H1 (cell line): ENCODE measurements around the gene CACNA2D1. TPM values are rescaled to one million over a fixed set of nuclear protein-coding genes. Genes with fewer than 3 reads are reported as not detected.
A peak's percentile ranks its signal among the peaks of the same experiment; 100 is the strongest.

Experiments
- CTCF ChIA-PET: fragments of 300-600 bp; sonication (Branson Sonifier 250); formaldehyde crosslinking; loops from one replicate; lab custom pipeline; 2021; ENCODE audit not compliant: partially characterized antibody; lab: Charles Lee
- POLR2A ChIA-PET: fragments of 300-600 bp; sonication (Branson Sonifier 250); formaldehyde crosslinking; loops from one replicate; lab custom pipeline; 2021; ENCODE audit warnings: inconsistent platforms; ENCODE audit not compliant: partially characterized antibody; lab: Charles Lee
- DNase-seq, 2 experiments: peaks; one replicate each; pipeline versions ENCODE4 v3.0.0 to v3.0.0-alpha.2; 2010 to 2022; ENCODE audit warnings: low spot score in 2 of 2, low read depth in 1 of 2, mixed read lengths in 1 of 2
- FAIRE-seq: peaks from 2 replicates; lab custom pipeline; 2011; peaks lifted over from hg19 to GRCh38; lab: Jason Lieb, UNC
- H2AFZ ChIP-seq: 2 replicates; pipeline ENCODE4 v1.8.1; 2012; ENCODE audit warnings: low read length, inconsistent platforms
- H2AK5ac ChIP-seq: 2 replicates; pipeline ENCODE4 v1.6.1; 2013; ENCODE audit warnings: low read depth, low read length
- H2BK120ac ChIP-seq: replicated peaks from 2 replicates; pipeline ENCODE3; 2013; ENCODE audit warnings: low read depth, low read length, inconsistent platforms
- H2BK12ac ChIP-seq: 2 replicates; pipeline ENCODE4 v1.6.1; 2013; ENCODE audit warnings: low read depth, low read length
- H2BK15ac ChIP-seq: 2 replicates; pipeline ENCODE4 v1.6.1; 2013; ENCODE audit warnings: low read length
- H2BK20ac ChIP-seq: 2 replicates; pipeline ENCODE4 v1.6.1; 2013; ENCODE audit warnings: low read length
- H2BK5ac ChIP-seq: 2 replicates; pipeline ENCODE4 v1.6.1; 2013; ENCODE audit warnings: low read depth, low read length
- H3K14ac ChIP-seq: 2 replicates; pipeline ENCODE4 v1.6.1; 2013; ENCODE audit warnings: inconsistent platforms; ENCODE audit not compliant: insufficient read length
- H3K18ac ChIP-seq: 2 replicates; pipeline ENCODE4 v1.6.1; 2013; ENCODE audit warnings: low read length; ENCODE audit errors: extremely low read depth
- H3K23ac ChIP-seq: 2 replicates; pipeline ENCODE4 v1.6.1; 2013; ENCODE audit warnings: inconsistent platforms; ENCODE audit not compliant: insufficient read length
- H3K23me2 ChIP-seq: 2 replicates; pipeline ENCODE4 v1.6.1; 2013; ENCODE audit warnings: low read depth, low read length
- H3K27ac ChIP-seq: 2 replicates; pipeline ENCODE4 v1.6.1; 2011; ENCODE audit warnings: low read depth, low read length, inconsistent platforms
- H3K27me3 ChIP-seq, 4 experiments: replicated peaks in 1 of 4; 1 replicate in 1 of 4; 2 replicates in 3 of 4; pipeline versions ENCODE4 v1.6.1 to v1.8.1; 2011 to 2013; ENCODE audit warnings: low read length in 3 of 4, mild to moderate bottlenecking in 3 of 4, inconsistent platforms in 2 of 4, mixed read lengths in 2 of 4, moderate library complexity in 1 of 4; ENCODE audit not compliant: control insufficient read depth in 3 of 4, insufficient read depth in 3 of 4; ENCODE audit errors: extremely low read depth in 1 of 4
- H3K36me3 ChIP-seq, 4 experiments: 2 replicates each; pipeline versions ENCODE4 v1.6.1 to v1.8.1; 2011 to 2013; ENCODE audit warnings: mild to moderate bottlenecking in 4 of 4, low read length in 3 of 4, moderate library complexity in 2 of 4, control low read depth in 1 of 4, inconsistent platforms in 1 of 4; ENCODE audit not compliant: insufficient read depth in 4 of 4, control insufficient read depth in 2 of 4
- H3K4ac ChIP-seq: replicated peaks from 2 replicates; pipeline ENCODE3; 2013; ENCODE audit warnings: low read length, low read depth, mixed read lengths, inconsistent platforms; ENCODE audit not compliant: insufficient read length
- H3K4me1 ChIP-seq, 4 experiments: replicated peaks in 1 of 4; 1 replicate in 1 of 4; 2 replicates in 3 of 4; pipeline versions ENCODE4 v1.6.1 to v1.8.1; 2011 to 2013; ENCODE audit warnings: low read length in 3 of 4, inconsistent platforms in 2 of 4, mixed read lengths in 1 of 4; ENCODE audit not compliant: insufficient read depth in 4 of 4, control insufficient read depth in 3 of 4
- H3K4me2 ChIP-seq, 2 experiments: 2 replicates each; pipeline versions ENCODE4 v1.6.1 to v1.8.1; 2011 to 2013; ENCODE audit warnings: low read depth in 2 of 2, low read length in 2 of 2, control low read depth in 1 of 2, inconsistent platforms in 1 of 2, mild to moderate bottlenecking in 1 of 2; ENCODE audit not compliant: insufficient read depth in 1 of 2
- H3K4me3 ChIP-seq, 4 experiments: fragments of 200-600, 300-600 bp in 1 of 4; sonication (generic), shearing (Covaris generic), sonication (Bioruptor Twin) in 1 of 4; 2 replicates each; pipeline versions ENCODE4 v1.5.1 to v1.8.1; 2011 to 2016; ENCODE audit warnings: low read length in 4 of 4, low read depth in 3 of 4, control low read depth in 2 of 4, inconsistent platforms in 2 of 4, mild to moderate bottlenecking in 2 of 4, mixed read lengths in 1 of 4, moderate library complexity in 1 of 4; ENCODE audit not compliant: insufficient read depth in 2 of 4; ENCODE audit errors: extremely low read depth in 1 of 4
- H3K56ac ChIP-seq: replicated peaks from 2 replicates; pipeline ENCODE3; 2013; ENCODE audit warnings: low read depth, mild to moderate bottlenecking, mixed read lengths, low read length, inconsistent platforms; ENCODE audit not compliant: insufficient read length
- H3K79me1 ChIP-seq: 2 replicates; pipeline ENCODE4 v1.6.1; 2013; ENCODE audit warnings: low read depth, low read length, control low read depth
- H3K79me2 ChIP-seq, 2 experiments: 2 replicates each; pipeline versions ENCODE4 v1.6.1 to v1.8.1; 2012 to 2013; ENCODE audit warnings: low read length in 2 of 2, mild to moderate bottlenecking in 2 of 2, inconsistent platforms in 1 of 2; ENCODE audit not compliant: insufficient read depth in 2 of 2, control insufficient read depth in 1 of 2
- H3K9ac ChIP-seq, 4 experiments: replicated peaks in 1 of 4; 1 replicate in 1 of 4; 2 replicates in 3 of 4; pipeline versions ENCODE4 v1.6.1 to v1.8.1; 2011 to 2013; ENCODE audit warnings: low read depth in 3 of 4, low read length in 3 of 4, control low read depth in 2 of 4, mild to moderate bottlenecking in 2 of 4, moderate library complexity in 2 of 4, inconsistent platforms in 1 of 4; ENCODE audit errors: extremely low read depth in 1 of 4
- H3K9me3 ChIP-seq, 2 experiments: 2 replicates each; pipeline versions ENCODE4 v1.6.1 to v1.8.1; 2012 to 2013; ENCODE audit warnings: mild to moderate bottlenecking in 2 of 2, moderate library complexity in 2 of 2, control low read depth in 1 of 2, inconsistent platforms in 1 of 2, low read depth in 1 of 2, low read length in 1 of 2, mixed read lengths in 1 of 2; ENCODE audit not compliant: insufficient read depth in 2 of 2
- H4K20me1 ChIP-seq, 2 experiments: replicated peaks in 1 of 2; 2 replicates each; pipeline versions ENCODE3 to v1.8.1; 2011 to 2013; ENCODE audit warnings: inconsistent platforms in 2 of 2, low read length in 2 of 2, mild to moderate bottlenecking in 1 of 2; ENCODE audit not compliant: insufficient read depth in 2 of 2, control insufficient read depth in 1 of 2
- H4K5ac ChIP-seq: 2 replicates; pipeline ENCODE4 v1.6.1; 2013; ENCODE audit warnings: low read length, low read depth, mixed read lengths, inconsistent platforms; ENCODE audit not compliant: insufficient read length
- H4K8ac ChIP-seq: 2 replicates; pipeline ENCODE4 v1.8.0; 2013; ENCODE audit warnings: mild to moderate bottlenecking, moderate library complexity, low read length, inconsistent platforms; ENCODE audit not compliant: insufficient read depth; ENCODE audit errors: extremely low read depth
- H4K91ac ChIP-seq: replicated peaks from 2 replicates; pipeline ENCODE3; 2013; ENCODE audit warnings: low read length, mixed read lengths, inconsistent platforms; ENCODE audit not compliant: insufficient read length
- HDAC2 ChIP-seq, 2 experiments: fragments of 300-600 bp in 1 of 2; sonication (generic) in 1 of 2; IDR thresholded peaks; 2 replicates each; pipeline ENCODE4 v1.6.1; 2011 to 2012; ENCODE audit warnings: low read depth in 2 of 2, low read length in 2 of 2, mild to moderate bottlenecking in 2 of 2, moderate library complexity in 2 of 2, borderline replicate concordance in 1 of 2, inconsistent platforms in 1 of 2
- JUN ChIP-seq: IDR thresholded peaks from 2 replicates; pipeline ENCODE4 v1.6.1; 2011; ENCODE audit warnings: low read depth, mild to moderate bottlenecking, improper control_type of control experiment, low read length
- KDM4A ChIP-seq: IDR thresholded peaks from one replicate; pipeline ENCODE4 v1.7.1; 2012; ENCODE audit warnings: low read depth, mild to moderate bottlenecking, moderate library complexity, low read length, inconsistent platforms; ENCODE audit not compliant: severe bottlenecking
- MAFK ChIP-seq: IDR thresholded peaks from 2 replicates; pipeline ENCODE4 v1.6.1; 2012; ENCODE audit warnings: low read depth, mild to moderate bottlenecking, improper control_type of control experiment, low read length
- POLR2AphosphoS5 ChIP-seq: IDR thresholded peaks from 2 replicates; pipeline ENCODE4 v1.6.1; 2011; ENCODE audit warnings: low read depth, low read length
- POU5F1 ChIP-seq: IDR thresholded peaks from 2 replicates; pipeline ENCODE4 v1.6.1; 2011; ENCODE audit warnings: low read depth, mild to moderate bottlenecking, low read length, moderate library complexity
- TCF12 ChIP-seq: IDR thresholded peaks from 2 replicates; pipeline ENCODE4 v1.6.1; 2011; ENCODE audit warnings: low read depth, mild to moderate bottlenecking, low read length
- USF2 ChIP-seq: IDR thresholded peaks from 2 replicates; pipeline ENCODE4 v1.6.1; 2011; ENCODE audit warnings: low read length, improper control_type of control experiment
- ZNF274 ChIP-seq: IDR thresholded peaks from 2 replicates; pipeline ENCODE4 v1.7.0; 2012; ENCODE audit warnings: low read length, borderline replicate concordance; ENCODE audit errors: extremely low read depth
- WGBS, 2 experiments: shearing (Covaris generic) in 1 of 2; methylation state at CpG; one replicate each; pipeline versions ENCODE4 v1.1.6 to v1.1.7; 2013 to 2015; ENCODE audit warnings: low lambda C conversion rate in 2 of 2, mixed read lengths in 2 of 2, inconsistent platforms in 1 of 2, low coverage in 1 of 2, missing lambda C conversion rate in 1 of 2; ENCODE audit not compliant: insufficient replicate concordance in 2 of 2, insufficient coverage in 1 of 2, insufficient read length in 1 of 2; ENCODE audit errors: extremely low coverage in 1 of 2, missing lambda C conversion rate in 1 of 2; 5-methylcytosine and 5-hydroxymethylcytosine counted together
- polyA plus RNA-seq, 7 experiments: library from polyadenylated mRNA; depleted of rRNA in 3 of 7; stranded (reverse) in 5 of 7; unstranded in 2 of 7; fragments of >200 nt in 5 of 7; fragments of 200-250 nt in 2 of 7; gene quantifications; 1 replicate in 5 of 7; 2 replicates in 1 of 7; 4 replicates in 1 of 7; pipeline versions ENCODE4 v1.2.1 to v1.2.3, GENCODE V29; 2011 to 2013; ENCODE audit warnings: missing spikeins in 2 of 7, mixed read lengths in 2 of 7
- total RNA-seq: library from RNA; stranded (reverse); fragmentation: NEBNext Ultra II Directional; extraction: Animal tissue kit (Norgen Biotek cat#: 25700); gene quantifications from 2 replicates; pipeline ENCODE4 v1.2.1, GENCODE V29; 2021
- TF ChIP-seq, protein P1 (sequence below), 3 experiments: IDR thresholded peaks; 1 replicate in 2 of 3; 2 replicates in 1 of 3; pipeline versions ENCODE4 v1.5.1 to v1.6.1; 2011; ENCODE audit warnings: low read length in 3 of 3, mild to moderate bottlenecking in 3 of 3, inconsistent platforms in 2 of 3, low read depth in 1 of 3, moderate library complexity in 1 of 3; ENCODE audit not compliant: insufficient read depth in 1 of 3; ENCODE audit errors: control extremely low read depth in 1 of 3

Gene CACNA2D1
- total and polyA plus RNA-seq, 2 of the 8 experiments (the other 6 are each of a cell fraction or from before 2014, with no cell fraction given): 4.3 to 27.3 TPM

GRCh38 chr7:82164813-82165212 is 278.8 kb downstream of the CACNA2D1 start:
- Histone ChIP-seq H2BK12ac (no peak overlapping the region), H2BK5ac (no peak overlapping the region), H3K56ac (no peak overlapping the region), H4K8ac (no peak overlapping the region), H3K18ac (no peak overlapping the region), H4K91ac (no peak overlapping the region), H2BK20ac (no peak overlapping the region), H3K79me1 (no peaks in the 10 kb centered on the region), H2BK15ac (no peak overlapping the region), H3K79me2 (no peaks in the 10 kb centered on the region), H3K4me2 (no peak overlapping the region), H3K27ac (no peak overlapping the region), H3K27me3 (no peaks in the 10 kb centered on the region), H3K9ac (no peak overlapping the region), H3K4me1 (peaks cover 0 to 5% (median 0%) of the 10 kb centered on the region in 4 experiments; a peak in 1 of 7 replicates), H2AK5ac (no peak overlapping the region), H2BK120ac (no peak overlapping the region), H4K20me1 (no peaks in the 10 kb centered on the region), H3K9me3 (no peaks in the 10 kb centered on the region), H4K5ac (no peak overlapping the region), H3K14ac (no peak overlapping the region), H3K23me2 (no peaks in the 10 kb centered on the region), H2AFZ (no peak overlapping the region), H3K23ac (no peak overlapping the region), H3K4ac (no peak overlapping the region), H3K4me3 (no peak overlapping the region), H3K36me3 (no peaks in the 10 kb centered on the region; a peak in 1 of 8 replicates)
- POLR2A ChIA-PET: no interaction called here
- peak; percentile 81 for FAIRE-seq
- WGBS, 2 experiments: 77% methylated on average over 3 of the region's 3 CpGs; no CpG with 5 or more reads in 1 of the 2 experiments
- DNase-seq: no peak
- CTCF ChIA-PET: interaction anchor here (0.5 to 2.0 kb wide), 6 partner anchors 13 to 542 kb away, joined by 3 to 5 read pairs (median 3); no protein-coding TSS in a partner anchor
- TF ChIP-seq POU5F1 (no peak), JUN (no peak), KDM4A (no peak), HDAC2 (IDR thresholded peaks at IDR 0.05; ENCODE audit: borderline replicate concordance in 1 of 2, low read depth in 2 of 2, low read length in 2 of 2) (no peak), MAFK (peak; percentile 34; the same call in 1 of the 2 replicates), ZNF274 (no peak), USF2 (no peak), POLR2AphosphoS5 (no peak), TCF12 (no peak)
- TF ChIP-seq, protein P1, sequence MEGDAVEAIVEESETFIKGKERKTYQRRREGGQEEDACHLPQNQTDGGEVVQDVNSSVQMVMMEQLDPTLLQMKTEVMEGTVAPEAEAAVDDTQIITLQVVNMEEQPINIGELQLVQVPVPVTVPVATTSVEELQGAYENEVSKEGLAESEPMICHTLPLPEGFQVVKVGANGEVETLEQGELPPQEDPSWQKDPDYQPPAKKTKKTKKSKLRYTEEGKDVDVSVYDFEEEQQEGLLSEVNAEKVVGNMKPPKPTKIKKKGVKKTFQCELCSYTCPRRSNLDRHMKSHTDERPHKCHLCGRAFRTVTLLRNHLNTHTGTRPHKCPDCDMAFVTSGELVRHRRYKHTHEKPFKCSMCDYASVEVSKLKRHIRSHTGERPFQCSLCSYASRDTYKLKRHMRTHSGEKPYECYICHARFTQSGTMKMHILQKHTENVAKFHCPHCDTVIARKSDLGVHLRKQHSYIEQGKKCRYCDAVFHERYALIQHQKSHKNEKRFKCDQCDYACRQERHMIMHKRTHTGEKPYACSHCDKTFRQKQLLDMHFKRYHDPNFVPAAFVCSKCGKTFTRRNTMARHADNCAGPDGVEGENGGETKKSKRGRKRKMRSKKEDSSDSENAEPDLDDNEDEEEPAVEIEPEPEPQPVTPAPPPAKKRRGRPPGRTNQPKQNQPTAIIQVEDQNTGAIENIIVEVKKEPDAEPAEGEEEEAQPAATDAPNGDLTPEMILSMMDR (IDR thresholded peaks at IDR 0.05; ENCODE audit: control extremely low read depth in 1 of 3, insufficient read depth in 1 of 3, low read depth in 1 of 3, low read length in 3 of 3): peak in 2 of 3 experiments; percentile 33 to 47; a peak in 2 of 4 replicates
